Testis (tissue), 3 donors: Measurements from ENCODE around the gene SMIM7. TPM values are rescaled to one million over a fixed set of nuclear protein-coding genes. Genes with fewer than 3 reads are reported as not detected.

Experiments
- DNase-seq: peaks from one replicate; pipeline ENCODE4 v3.0.0-alpha.2; 2019
- H3K27ac ChIP-seq, 2 donors: fragments of 200-600 bp; sonication (generic); one replicate each; pipeline ENCODE4 v1.5.1; 2019
- H3K27me3 ChIP-seq: fragments of 200-600 bp; sonication (generic); one replicate; pipeline ENCODE4 v1.5.1; 2019
- H3K36me3 ChIP-seq: fragments of 200-600 bp; sonication (generic); one replicate; pipeline ENCODE4 v1.5.1; 2017; ENCODE audit warnings: low read depth; ENCODE audit errors: missing control alignments
- H3K4me1 ChIP-seq: fragments of 200-600 bp; sonication (generic); one replicate; pipeline ENCODE4 v1.5.1; 2019
- H3K4me3 ChIP-seq, 2 donors: fragments of 200-600 bp; sonication (generic); one replicate each; pipeline ENCODE4 v1.5.1; 2017 to 2019
- H3K9me3 ChIP-seq: fragments of 200-600 bp; sonication (generic); one replicate; pipeline ENCODE4 v1.5.1; 2017
- POLR2A ChIP-seq: fragments of 450-650 bp; IDR thresholded peaks from one replicate; pipeline ENCODE4 v1.6.1; 2017; ENCODE audit warnings: antibody characterized with exemption, mild to moderate bottlenecking, moderate library complexity
- WGBS, 2 donors: methylation state at CpG; one replicate each; pipeline ENCODE4 v1.1.5; 2018; 5-methylcytosine and 5-hydroxymethylcytosine counted together
- intact Hi-C: fragments of 100-400 bp; cut with DNase I; formaldehyde crosslinking; loops from one replicate; pipeline ENCODE4 v1.15.1; 2023; ENCODE audit warnings: low total_unique reads
- polyA plus RNA-seq: library from polyadenylated mRNA; stranded (reverse); fragments of 350-450 nt; fragmentation: Illumina TruSeq; extraction: RNeasy Lipid Tissue Mini Kit (QIAGEN cat#74804); gene quantifications from one replicate; pipeline ENCODE4 v1.2.3, GENCODE V29; 2014; ENCODE audit warnings: low read depth, low replicate concordance; ENCODE audit not compliant: insufficient read depth
- total RNA-seq, 2 donors: library from RNA; depleted of rRNA; stranded (reverse); fragments of >200 nt; gene quantifications; one replicate each; pipeline ENCODE4 v1.2.3, GENCODE V29; 2016
- TF ChIP-seq, protein P1 (sequence below), 3 experiments: fragments of 450-650 bp in 2 of 3; fragments of 200-600 bp in 1 of 3; sonication (generic) in 1 of 3; IDR thresholded peaks; one replicate each; pipeline ENCODE4 v1.5.1; 2016 to 2019; ENCODE audit warnings: antibody characterized with exemption in 3 of 3, mild to moderate bottlenecking in 2 of 3, moderate library complexity in 1 of 3

The SMIM7 gene
- total and polyA plus RNA-seq, 3 donors from 2014 or later: 105 to 119 (median 115) TPM

DNA sequence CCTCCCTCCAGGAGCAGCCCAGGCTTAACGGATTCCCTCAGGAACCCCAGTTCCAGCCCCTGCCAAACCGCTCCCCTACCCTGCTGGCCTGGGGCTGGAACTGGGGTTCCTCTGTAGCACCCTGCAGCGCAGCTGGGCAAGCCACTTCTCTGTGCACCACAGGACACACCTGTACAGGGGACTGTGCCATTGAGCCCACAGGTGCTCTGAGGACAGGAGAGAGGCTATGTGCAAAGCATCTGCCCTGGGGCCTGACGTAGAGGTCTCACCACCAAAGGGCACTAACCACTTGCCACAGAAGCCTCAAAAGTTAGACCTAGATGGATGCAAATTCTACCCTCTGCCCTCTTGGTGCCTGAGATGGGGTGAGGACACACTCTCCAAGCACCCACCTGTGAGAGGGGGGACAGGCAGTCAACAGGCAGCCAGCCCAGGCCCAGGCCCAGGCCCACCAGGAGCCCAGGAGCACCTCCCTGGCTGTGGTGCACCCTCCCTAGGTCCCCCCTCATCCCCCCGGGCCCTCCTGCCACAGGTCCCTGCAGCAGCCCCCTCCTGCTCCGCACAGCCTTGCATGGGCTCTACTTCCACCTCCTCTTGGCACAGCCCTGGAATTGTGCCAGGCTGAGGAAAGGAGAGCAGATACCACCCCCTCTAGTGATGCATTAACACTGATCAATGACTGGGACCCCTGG lies 60.1 kb downstream of the SMIM7 start:
- peaks cover 66% of the 10 kb centered on the region for H3K4me1 ChIP-seq
- 76 to 90% methylated on average over 2 to 6 of the region's 6 CpGs for WGBS, 2 donors
- no peaks in the 10 kb centered on the region for H3K36me3 ChIP-seq
- DNase-seq: no peak
- no peak overlapping the region for H3K4me3 ChIP-seq
- no peak for TF ChIP-seq POLR2A
- TF ChIP-seq, protein P1, sequence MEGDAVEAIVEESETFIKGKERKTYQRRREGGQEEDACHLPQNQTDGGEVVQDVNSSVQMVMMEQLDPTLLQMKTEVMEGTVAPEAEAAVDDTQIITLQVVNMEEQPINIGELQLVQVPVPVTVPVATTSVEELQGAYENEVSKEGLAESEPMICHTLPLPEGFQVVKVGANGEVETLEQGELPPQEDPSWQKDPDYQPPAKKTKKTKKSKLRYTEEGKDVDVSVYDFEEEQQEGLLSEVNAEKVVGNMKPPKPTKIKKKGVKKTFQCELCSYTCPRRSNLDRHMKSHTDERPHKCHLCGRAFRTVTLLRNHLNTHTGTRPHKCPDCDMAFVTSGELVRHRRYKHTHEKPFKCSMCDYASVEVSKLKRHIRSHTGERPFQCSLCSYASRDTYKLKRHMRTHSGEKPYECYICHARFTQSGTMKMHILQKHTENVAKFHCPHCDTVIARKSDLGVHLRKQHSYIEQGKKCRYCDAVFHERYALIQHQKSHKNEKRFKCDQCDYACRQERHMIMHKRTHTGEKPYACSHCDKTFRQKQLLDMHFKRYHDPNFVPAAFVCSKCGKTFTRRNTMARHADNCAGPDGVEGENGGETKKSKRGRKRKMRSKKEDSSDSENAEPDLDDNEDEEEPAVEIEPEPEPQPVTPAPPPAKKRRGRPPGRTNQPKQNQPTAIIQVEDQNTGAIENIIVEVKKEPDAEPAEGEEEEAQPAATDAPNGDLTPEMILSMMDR (IDR thresholded peaks at IDR 0.05): no peak
- H3K27ac ChIP-seq: no peak overlapping the region
- no peaks in the 10 kb centered on the region for H3K27me3 ChIP-seq
- H3K9me3 ChIP-seq: no peaks in the 10 kb centered on the region
- intact Hi-C loops: no loop called here

DNA sequence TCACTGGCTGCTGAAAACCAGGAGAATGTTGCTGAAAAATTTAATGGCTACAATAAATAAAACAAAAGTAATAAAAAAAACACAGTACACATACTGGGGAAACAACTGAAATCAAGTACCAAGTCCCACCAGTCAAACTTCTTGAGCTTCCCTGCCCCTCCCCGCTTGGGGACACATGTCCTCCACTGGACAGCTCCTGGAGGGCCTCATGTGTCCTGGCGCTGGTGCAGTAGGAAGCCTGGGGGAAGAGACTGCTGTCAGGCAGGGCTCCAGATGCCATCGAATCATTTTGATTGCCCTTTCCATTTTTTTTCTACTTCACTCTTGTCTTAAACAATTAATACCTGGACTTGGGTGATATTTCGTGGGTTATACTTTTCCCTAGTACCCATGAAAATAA lies 61.1 kb downstream of the SMIM7 start:
- 57 to 68% methylated on average over 4 of the region's 4 CpGs for WGBS, 2 donors
- peak overlapping the region in 1 of 2 donors; percentile 36 for H3K27ac ChIP-seq
- intact Hi-C loops: no loop called here
- H3K36me3 ChIP-seq: no peaks in the 10 kb centered on the region
- H3K9me3 ChIP-seq: no peaks in the 10 kb centered on the region
- no peak for DNase-seq
- H3K27me3 ChIP-seq: no peaks in the 10 kb centered on the region
- TF ChIP-seq, protein P1 (IDR thresholded peaks at IDR 0.05): no peak
- TF ChIP-seq POLR2A: no peak
- peaks cover 68% of the 10 kb centered on the region for H3K4me1 ChIP-seq
- no peak overlapping the region for H3K4me3 ChIP-seq

DNA sequence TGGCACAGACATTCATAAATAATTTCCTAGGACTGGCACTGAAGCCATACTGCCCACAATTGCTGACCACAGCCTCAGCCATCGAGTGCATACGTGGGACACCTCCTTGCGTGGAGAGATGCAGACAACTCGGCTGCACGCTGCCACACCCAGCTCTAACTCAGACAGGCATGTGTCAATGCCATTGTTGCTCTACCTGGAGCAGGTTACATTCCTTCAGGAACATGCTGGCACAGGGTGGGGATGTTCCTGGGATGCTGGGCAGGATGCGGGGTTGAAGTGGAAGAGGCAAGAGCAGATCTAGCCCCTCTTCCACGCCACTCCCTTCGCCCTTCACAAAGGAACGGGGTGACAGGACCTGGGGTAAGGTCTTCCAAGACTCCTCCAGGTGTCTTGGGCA lies 63.5 kb downstream of the SMIM7 start:
- no peak for DNase-seq
- WGBS, 2 donors: 93 to 94% methylated on average over 7 to 9 of the region's 9 CpGs

More for the DNA sequence above, 63.5 kb downstream of the SMIM7 start:
- H3K27me3 ChIP-seq: no peaks in the 10 kb centered on the region
- H3K27ac ChIP-seq: no peak overlapping the region
- intact Hi-C loops: no loop called here
- H3K36me3 ChIP-seq: no peaks in the 10 kb centered on the region
- peaks cover 48% of the 10 kb centered on the region for H3K4me1 ChIP-seq
- no peak overlapping the region for H3K4me3 ChIP-seq
- H3K9me3 ChIP-seq: no peaks in the 10 kb centered on the region
- TF ChIP-seq POLR2A: no peak
- TF ChIP-seq, protein P1 (IDR thresholded peaks at IDR 0.05): no peak

Other genes starting within 250 kb of the SMIM7 start
- 10 to 100 TPM; 51.8 to 55.8 TPM for gene EPS15L1, start 188.2 kb downstream of the SMIM7 start, total RNA-seq
- 36.5 TPM for gene EPS15L1, start 188.2 kb downstream of the SMIM7 start, polyA plus RNA-seq
- 10 to 100 TPM; 40.6 to 75.7 TPM for gene CALR3, start 164.0 kb downstream of the SMIM7 start, total RNA-seq
- gene CALR3, start 164.0 kb downstream of the SMIM7 start, polyA plus RNA-seq: 102 TPM
- 10 to 100 TPM; 13.6 to 35.4 TPM for gene C19orf44, start 163.8 kb downstream of the SMIM7 start, total RNA-seq
- 40.9 TPM for gene C19orf44, start 163.8 kb downstream of the SMIM7 start, polyA plus RNA-seq
- gene CHERP, start 117.7 kb downstream of the SMIM7 start, total RNA-seq: 10 to 100 TPM; 46.5 to 51.3 TPM
- gene CHERP, start 117.7 kb downstream of the SMIM7 start, polyA plus RNA-seq: 49.3 TPM
- gene SLC35E1, start 87.7 kb downstream of the SMIM7 start, total RNA-seq: 10 to 100 TPM; 54.0 to 56.3 TPM
- gene SLC35E1, start 87.7 kb downstream of the SMIM7 start, polyA plus RNA-seq: 20.3 TPM
- gene MED26, start 31.9 kb downstream of the SMIM7 start, total RNA-seq: 10 to 100 TPM; 66.1 to 66.5 TPM
- 80.8 TPM for gene MED26, start 31.9 kb downstream of the SMIM7 start, polyA plus RNA-seq
- 10 to 100 TPM; 17.7 to 18.8 TPM for gene TMEM38A, start 995 bp upstream of the SMIM7 start, total RNA-seq
- 12.5 TPM for gene TMEM38A, start 995 bp upstream of the SMIM7 start, polyA plus RNA-seq
- 1 to 10 TPM; 1.9 to 2.4 TPM for gene NWD1, start 59.7 kb upstream of the SMIM7 start, total RNA-seq
- 6.0 TPM for gene NWD1, start 59.7 kb upstream of the SMIM7 start, polyA plus RNA-seq
- 100 to 1,000 TPM; 231 to 283 TPM for gene SIN3B, start 169.3 kb upstream of the SMIM7 start, total RNA-seq
- 70.6 TPM for gene SIN3B, start 169.3 kb upstream of the SMIM7 start, polyA plus RNA-seq
- gene F2RL3, start 228.9 kb upstream of the SMIM7 start, total RNA-seq: 1 to 10 TPM; 4.6 to 6.9 TPM
- gene F2RL3, start 228.9 kb upstream of the SMIM7 start, polyA plus RNA-seq: 4.4 TPM